Panc1 (cell line): ENCODE data around the gene OVAAL.
"Not testable (repeated sequence)": the region's sequence is repeated elsewhere in the genome, so short reads cannot be mapped to it uniquely, and the experiment has no call there.

Experiments used
- CTCF ChIP-seq: fragments of 450-650 bp; IDR thresholded peaks from 2 replicates; pipeline ENCODE4 v1.5.1; 2017; ENCODE audit warnings: mild to moderate bottlenecking
- REST ChIP-seq, 2 experiments: IDR thresholded peaks; 2 replicates each; pipeline ENCODE4 v1.6.1; 2011 to 2012; ENCODE audit warnings: low read depth in 2 of 2, control low read depth in 1 of 2, low read length in 1 of 2, mild to moderate bottlenecking in 1 of 2, moderate library complexity in 1 of 2; ENCODE audit not compliant: insufficient read depth in 1 of 2

GRCh38 chr1:180553046-180553445 is 5.7 kb upstream of the OVAAL start:
- not testable (repeated sequence) for TF ChIP-seq REST (IDR thresholded peaks at IDR 0.05; ENCODE audit: insufficient read depth in 1 of 2, low read depth in 2 of 2, low read length in 1 of 2); CTCF
